ENCODE results near the gene REEP3.
"Not testable (repeated sequence)": the region's sequence is repeated elsewhere in the genome, so short reads cannot be mapped to it uniquely, and the experiment has no call there.

- TF ChIP-seq POLR2A, CTCF (IDR thresholded peaks at IDR 0.05): not testable (repeated sequence)
Observed at GRCh38 chr10:63665006-63665580, 143.9 kb downstream of the REEP3 start.

Measured in thyroid gland (tissue), 4 donors.